Endothelial cell of umbilical vein (primary cell): ENCODE data around the gene POLR1H. TPM values are rescaled to one million over a fixed set of nuclear protein-coding genes. Genes with fewer than 3 reads are reported as not detected.

Experiments
- BruUV-seq: library from RNA; stranded (reverse); fragments of 400-500 nt; replicated peaks from 2 replicates; lab custom pipeline; 2021; lab: Mats Ljungman, UMichigan
- CTCF ChIA-PET: fragments of 300-600, 350-600 bp; sonication (Branson Sonifier 250); formaldehyde crosslinking; loops from one replicate; lab custom pipeline; 2021; ENCODE audit warnings: antibody characterized with exemption, inconsistent platforms; lab: Charles Lee
- POLR2A ChIA-PET: fragments of 300-600, 350-600 bp; sonication (Branson Sonifier 250); formaldehyde crosslinking; loops from one replicate; lab custom pipeline; 2021; ENCODE audit warnings: antibody characterized with exemption, inconsistent platforms; lab: Charles Lee
- DNase-seq: peaks from one replicate; pipeline ENCODE4 v3.0.0-alpha.2; 2011; ENCODE audit warnings: low read depth, low spot score
- FAIRE-seq: peaks from 2 replicates; lab custom pipeline; 2011; peaks lifted over from hg19 to GRCh38; lab: Jason Lieb, UNC
- H2AFZ ChIP-seq: 2 replicates; pipeline ENCODE4 v1.6.0; 2012; ENCODE audit warnings: low read depth, low read length, control low read depth, inconsistent platforms
- H3K27ac ChIP-seq: 2 replicates; pipeline ENCODE4 v1.5.1; 2011; ENCODE audit warnings: low read depth, mild to moderate bottlenecking, control low read depth, low read length, moderate library complexity; ENCODE audit not compliant: insufficient read depth
- H3K27me3 ChIP-seq, 2 experiments: 2 replicates each; pipeline versions ENCODE4 v1.6.0 to v1.6.1; 2011; ENCODE audit warnings: low read length in 2 of 2, mixed read lengths in 1 of 2; ENCODE audit not compliant: control insufficient read depth in 2 of 2, insufficient read depth in 2 of 2
- H3K36me3 ChIP-seq, 2 experiments: 2 replicates in 1 of 2; 3 replicates in 1 of 2; pipeline ENCODE4 v1.5.1; 2011; ENCODE audit warnings: low read length in 2 of 2, mild to moderate bottlenecking in 1 of 2, moderate library complexity in 1 of 2; ENCODE audit not compliant: control insufficient read depth in 2 of 2, insufficient read depth in 2 of 2; ENCODE audit errors: extremely low read depth in 1 of 2
- H3K4me1 ChIP-seq: 3 replicates; pipeline ENCODE4 v1.5.1; 2011; ENCODE audit warnings: mild to moderate bottlenecking, low read length; ENCODE audit not compliant: control insufficient read depth, insufficient read depth; ENCODE audit errors: extremely low read depth
- H3K4me2 ChIP-seq: 2 replicates; pipeline ENCODE4 v1.6.1; 2011; ENCODE audit warnings: low read length, control low read depth, mixed read lengths; ENCODE audit not compliant: insufficient read depth
- H3K4me3 ChIP-seq, 3 experiments: fragments of 200-600 bp in 1 of 3; sonication (generic), shearing (Covaris generic) in 1 of 3; replicated peaks in 1 of 3; 2 replicates each; pipeline ENCODE4 v1.5.1; 2011 to 2016; ENCODE audit warnings: control low read depth in 3 of 3, low read length in 3 of 3, mild to moderate bottlenecking in 2 of 3, inconsistent platforms in 1 of 3, low read depth in 1 of 3, moderate library complexity in 1 of 3; ENCODE audit not compliant: insufficient read depth in 1 of 3
- H3K79me2 ChIP-seq: 2 replicates; pipeline ENCODE4 v1.6.0; 2012; ENCODE audit warnings: low read length, inconsistent platforms; ENCODE audit not compliant: control insufficient read depth, insufficient read depth
- H3K9ac ChIP-seq: replicated peaks from 2 replicates; pipeline ENCODE3; 2011; ENCODE audit warnings: low read length, control low read depth; ENCODE audit not compliant: insufficient read depth; ENCODE audit errors: extremely low read depth
- H3K9me1 ChIP-seq: replicated peaks from 3 replicates; pipeline ENCODE4 v1.6.0; 2011; ENCODE audit warnings: mild to moderate bottlenecking, low read length; ENCODE audit not compliant: control insufficient read depth, insufficient read depth; ENCODE audit errors: extremely low read depth
- H3K9me3 ChIP-seq: replicated peaks from 2 replicates; pipeline ENCODE4 v1.5.1; 2012; ENCODE audit warnings: low read length, inconsistent platforms; ENCODE audit not compliant: control insufficient read depth, insufficient read depth
- H4K20me1 ChIP-seq: replicated peaks from 2 replicates; pipeline ENCODE3; 2011; ENCODE audit warnings: mild to moderate bottlenecking, low read length; ENCODE audit not compliant: control insufficient read depth, insufficient read depth; ENCODE audit errors: extremely low read depth
- CTCF ChIP-seq, 2 donors: IDR thresholded peaks; 1 replicate in 1 of 2; 2 replicates in 1 of 2; pipeline ENCODE4 v1.5.1; 2011; ENCODE audit warnings: low read length in 2 of 2, mild to moderate bottlenecking in 2 of 2, moderate library complexity in 2 of 2, control low read depth in 1 of 2, inconsistent platforms in 1 of 2, low read depth in 1 of 2; ENCODE audit not compliant: insufficient read depth in 1 of 2; ENCODE audit errors: extremely low read depth in 1 of 2
- EZH2 ChIP-seq: IDR thresholded peaks from 2 replicates; pipeline ENCODE4 v1.6.1; 2012; ENCODE audit warnings: borderline replicate concordance, low read depth, mild to moderate bottlenecking, moderate library complexity, low read length, inconsistent platforms; ENCODE audit not compliant: severe bottlenecking
- FOS ChIP-seq: IDR thresholded peaks from 2 replicates; pipeline ENCODE4 v1.6.1; 2011; ENCODE audit warnings: mild to moderate bottlenecking, low read length, moderate library complexity, borderline replicate concordance; ENCODE audit not compliant: insufficient read depth
- GATA2 ChIP-seq: IDR thresholded peaks from 2 replicates; pipeline ENCODE4 v1.7.0; 2011; ENCODE audit warnings: low read depth, mild to moderate bottlenecking, moderate library complexity, mixed read lengths, low read length; ENCODE audit not compliant: insufficient read length, insufficient read depth
- JUN ChIP-seq: IDR thresholded peaks from 2 replicates; pipeline ENCODE4 v1.6.1; 2011; ENCODE audit warnings: borderline replicate concordance, low read depth; ENCODE audit not compliant: insufficient read length, insufficient read depth
- MAX ChIP-seq: IDR thresholded peaks from 2 replicates; pipeline ENCODE4 v1.6.1; 2011; ENCODE audit not compliant: insufficient read depth, insufficient read length
- MYC ChIP-seq: IDR thresholded peaks from one replicate; pipeline ENCODE4 v1.6.1; 2011; ENCODE audit warnings: mild to moderate bottlenecking, low read depth, low read length
- POLR2A ChIP-seq: IDR thresholded peaks from 2 replicates; pipeline ENCODE4 v1.6.1; 2012; ENCODE audit warnings: low read depth, mild to moderate bottlenecking, control low read depth, low read length
- POLR2AphosphoS5 ChIP-seq: IDR thresholded peaks from 2 replicates; pipeline ENCODE4 v1.6.1; 2012; ENCODE audit warnings: low read depth, mild to moderate bottlenecking, control low read depth, low read length, moderate library complexity; ENCODE audit not compliant: insufficient read depth
- dilution Hi-C: fragments of 300-500 bp; cut with MboI; formaldehyde crosslinking; loops from one replicate; pipeline ENCODE4 v1.15.0; 2019; ENCODE audit warnings: low sequenced_read_pairs; ENCODE audit not compliant: extremely low pct_ligation_motif_present
- intact Hi-C: fragments of 100-400 bp; cut with micrococcal nuclease; formaldehyde crosslinking; loops from one replicate; pipeline ENCODE4 v1.10.0; 2022
- polyA plus RNA-seq, 4 experiments: library from polyadenylated mRNA; depleted of rRNA in 3 of 4; stranded (reverse) in 3 of 4; unstranded in 1 of 4; fragments of >200 nt; gene quantifications; 2 replicates each; pipeline versions ENCODE4 v1.2.1 to v1.2.3, GENCODE V29; 2011 to 2012; ENCODE audit warnings: missing spikeins in 1 of 4
- total RNA-seq: library from RNA; stranded (reverse); gene quantifications from 2 replicates; pipeline ENCODE4 v1.2.3, GENCODE V29; 2021

POLR1H gene
- total and polyA plus RNA-seq, 2 donors (not counting 3 experiments of a cell fraction or from before 2014, with no cell fraction given), result 32.5 to 65.3 TPM

GRCh38 chr6:30113003-30113759 lies 52.1 kb downstream of the POLR1H start, which contains the start of gene TRIM31:
Gene TRIM31 (minus strand): TSS chr6:30113090. CDS start chr6:30112805, 285 bp downstream.
- no peaks in the 10 kb centered on the region for H4K20me1 ChIP-seq
- TF ChIP-seq MAX (no peak), POLR2AphosphoS5 (no peak), MYC (no peak), JUN (no peak), EZH2 (no peak), FOS (no peak), POLR2A (no peak), GATA2 (no peak), CTCF (IDR thresholded peaks at IDR 0.05; ENCODE audit: extremely low read depth in 1 of 2, insufficient read depth in 1 of 2, low read depth in 1 of 2, low read length in 2 of 2) (no peak)
- dilution Hi-C loops, result no loop called here
- BruUV-seq, result no TSS peak
- H3K27ac ChIP-seq, result no peak within 1 kb of the TSS
- FAIRE-seq, result no peak
- H2AFZ ChIP-seq, result no peak within 1 kb of the TSS
- no peaks in the 10 kb centered on the region for H3K9me3 ChIP-seq
- peaks cover 35 to 49% of the 10 kb centered on the region in 2 experiments for H3K27me3 ChIP-seq
- H3K79me2 ChIP-seq, result no peaks in the 10 kb centered on the region
- intact Hi-C loops, result no loop called here
- no peak for DNase-seq
- H3K9ac ChIP-seq, result no peak within 1 kb of the TSS
- H3K4me1 ChIP-seq, result no peaks in the 10 kb centered on the region
- H3K36me3 ChIP-seq, result no peaks in the 10 kb centered on the region
- H3K4me3 ChIP-seq, result no peak within 1 kb of the TSS
- ChIA-PET CTCF (interaction anchor here (1.4 to 2.2 kb wide), 3 partner anchors 10 to 18 kb away, joined by 4 to 14 read pairs (median 7); no protein-coding TSS in a partner anchor), POLR2A (no interaction called here)
- H3K4me2 ChIP-seq, result no peak within 1 kb of the TSS
- H3K9me1 ChIP-seq, result no peaks in the 10 kb centered on the region
